Endothelial cell (in vitro differentiated cells): ENCODE data around the gene SLC5A6. TPM values are rescaled to one million over a fixed set of nuclear protein-coding genes. Genes with fewer than 3 reads are reported as not detected.
A peak's percentile ranks its signal among the peaks of the same experiment; 100 is the strongest.

Source experiments
- DNase-seq: peaks from one replicate; pipeline ENCODE4 v3.0.0; 2021; ENCODE audit warnings: low spot score
- H3K27ac Mint-ChIP-seq: one replicate; pipeline ENCODE4 v1.8.0; 2021; ENCODE audit warnings: mixed read lengths, inconsistent platforms; ENCODE audit not compliant: unreplicated experiment
- H3K27me3 Mint-ChIP-seq: one replicate; pipeline ENCODE4 v1.8.0; 2021; ENCODE audit warnings: mild to moderate bottlenecking, moderate library complexity, mixed read lengths, inconsistent platforms; ENCODE audit not compliant: unreplicated experiment
- H3K36me3 Mint-ChIP-seq: one replicate; pipeline ENCODE4 v1.8.0; 2021; ENCODE audit warnings: mild to moderate bottlenecking, low read depth, mixed read lengths, inconsistent platforms; ENCODE audit not compliant: unreplicated experiment
- H3K4me1 Mint-ChIP-seq: one replicate; pipeline ENCODE4 v1.8.0; 2021; ENCODE audit warnings: mild to moderate bottlenecking, mixed read lengths, inconsistent platforms; ENCODE audit not compliant: unreplicated experiment
- H3K4me3 Mint-ChIP-seq: one replicate; pipeline ENCODE4 v1.8.0; 2021; ENCODE audit warnings: mild to moderate bottlenecking, mixed read lengths, inconsistent platforms; ENCODE audit not compliant: unreplicated experiment
- H3K9me3 Mint-ChIP-seq: one replicate; pipeline ENCODE4 v1.8.0; 2021; ENCODE audit warnings: mixed read lengths, inconsistent platforms; ENCODE audit not compliant: unreplicated experiment
- total RNA-seq: library from RNA; stranded (reverse); fragmentation: NEBNext Ultra II Directional; extraction: Animal tissue kit (Norgen Biotek cat#: 25700); gene quantifications from one replicate; pipeline ENCODE4 v1.2.1, GENCODE V29; 2021; ENCODE audit not compliant: unreplicated experiment
- TF ChIP-seq, protein P1 (sequence below): fragments of 200-600 bp; sonication (generic); IDR thresholded peaks from one replicate; pipeline ENCODE4 v1.5.0; 2021; ENCODE audit warnings: antibody characterized with exemption; ENCODE audit not compliant: unreplicated experiment

SLC5A6 gene
- total RNA-seq, 1 donor from 2014 or later: 63.0 TPM

DNA sequence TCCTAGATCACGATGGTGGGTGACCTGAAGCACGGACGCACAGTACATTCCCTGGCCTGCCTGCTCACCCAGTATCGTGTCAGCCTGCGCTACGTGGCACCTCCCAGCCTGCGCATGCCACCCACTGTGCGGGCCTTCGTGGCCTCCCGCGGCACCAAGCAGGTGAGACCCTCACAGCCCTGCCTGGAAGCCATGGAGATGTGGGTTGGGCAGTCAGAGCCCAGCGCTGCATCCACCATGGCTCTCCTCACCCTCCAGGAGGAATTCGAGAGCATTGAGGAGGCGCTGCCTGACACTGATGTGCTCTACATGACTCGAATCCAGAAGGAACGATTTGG is 30.5 kb upstream of the SLC5A6 start:
- Mint-ChIP-seq H3K4me1 (no peaks in the 10 kb centered on the region), H3K9me3 (no peaks in the 10 kb centered on the region), H3K36me3 (peaks cover 29% of the 10 kb centered on the region), H3K27me3 (peaks cover 2% of the 10 kb centered on the region), H3K4me3 (no peak overlapping the region), H3K27ac (no peak overlapping the region)
- no peak for DNase-seq
- TF ChIP-seq, protein P1, sequence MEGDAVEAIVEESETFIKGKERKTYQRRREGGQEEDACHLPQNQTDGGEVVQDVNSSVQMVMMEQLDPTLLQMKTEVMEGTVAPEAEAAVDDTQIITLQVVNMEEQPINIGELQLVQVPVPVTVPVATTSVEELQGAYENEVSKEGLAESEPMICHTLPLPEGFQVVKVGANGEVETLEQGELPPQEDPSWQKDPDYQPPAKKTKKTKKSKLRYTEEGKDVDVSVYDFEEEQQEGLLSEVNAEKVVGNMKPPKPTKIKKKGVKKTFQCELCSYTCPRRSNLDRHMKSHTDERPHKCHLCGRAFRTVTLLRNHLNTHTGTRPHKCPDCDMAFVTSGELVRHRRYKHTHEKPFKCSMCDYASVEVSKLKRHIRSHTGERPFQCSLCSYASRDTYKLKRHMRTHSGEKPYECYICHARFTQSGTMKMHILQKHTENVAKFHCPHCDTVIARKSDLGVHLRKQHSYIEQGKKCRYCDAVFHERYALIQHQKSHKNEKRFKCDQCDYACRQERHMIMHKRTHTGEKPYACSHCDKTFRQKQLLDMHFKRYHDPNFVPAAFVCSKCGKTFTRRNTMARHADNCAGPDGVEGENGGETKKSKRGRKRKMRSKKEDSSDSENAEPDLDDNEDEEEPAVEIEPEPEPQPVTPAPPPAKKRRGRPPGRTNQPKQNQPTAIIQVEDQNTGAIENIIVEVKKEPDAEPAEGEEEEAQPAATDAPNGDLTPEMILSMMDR: no peak

DNA sequence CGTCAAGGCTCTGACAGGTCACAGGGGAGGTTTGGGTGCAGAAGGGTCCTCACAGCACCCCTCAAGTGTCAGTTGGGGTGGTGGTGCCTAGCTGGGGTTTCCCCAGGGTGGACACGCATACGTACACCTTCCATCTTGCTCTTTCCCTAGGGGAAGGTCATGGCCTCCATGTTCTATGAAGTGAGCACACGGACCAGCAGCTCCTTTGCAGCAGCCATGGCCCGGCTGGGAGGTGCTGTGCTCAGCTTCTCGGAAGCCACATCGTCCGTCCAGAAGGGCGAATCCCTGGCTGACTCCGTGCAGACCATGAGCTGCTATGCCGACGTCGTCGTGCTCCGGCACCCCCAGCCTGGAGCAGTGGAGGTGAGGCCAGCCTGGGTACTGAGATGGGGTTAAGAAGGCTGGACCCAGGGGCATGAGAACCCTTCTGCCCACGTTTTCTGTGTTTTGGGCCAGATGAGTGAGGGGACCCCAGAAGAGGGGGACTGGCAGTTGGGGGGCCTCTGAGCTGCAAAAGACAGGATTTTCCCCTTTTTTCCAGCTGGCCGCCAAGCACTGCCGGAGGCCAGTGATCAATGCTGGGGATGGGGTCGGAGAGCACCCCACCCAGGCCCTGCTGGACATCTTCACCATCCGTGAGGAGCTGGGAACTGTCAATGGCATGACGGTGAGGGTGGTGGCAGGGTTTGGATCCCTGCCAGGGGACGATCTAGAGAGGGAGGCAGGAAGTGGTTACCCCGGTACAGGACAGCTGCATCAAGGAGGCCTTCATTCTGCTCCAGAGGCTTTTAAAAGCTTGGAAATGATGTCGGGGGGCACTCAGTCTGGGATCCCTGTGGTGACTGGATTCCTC is 29.9 kb upstream of the SLC5A6 start:
- Mint-ChIP-seq H3K9me3 (no peaks in the 10 kb centered on the region), H3K36me3 (peaks cover 31% of the 10 kb centered on the region), H3K4me1 (no peaks in the 10 kb centered on the region), H3K4me3 (no peak overlapping the region), H3K27ac (no peak overlapping the region), H3K27me3 (peaks cover 2% of the 10 kb centered on the region)
- DNase-seq: no peak
- TF ChIP-seq, protein P1: no peak

DNA sequence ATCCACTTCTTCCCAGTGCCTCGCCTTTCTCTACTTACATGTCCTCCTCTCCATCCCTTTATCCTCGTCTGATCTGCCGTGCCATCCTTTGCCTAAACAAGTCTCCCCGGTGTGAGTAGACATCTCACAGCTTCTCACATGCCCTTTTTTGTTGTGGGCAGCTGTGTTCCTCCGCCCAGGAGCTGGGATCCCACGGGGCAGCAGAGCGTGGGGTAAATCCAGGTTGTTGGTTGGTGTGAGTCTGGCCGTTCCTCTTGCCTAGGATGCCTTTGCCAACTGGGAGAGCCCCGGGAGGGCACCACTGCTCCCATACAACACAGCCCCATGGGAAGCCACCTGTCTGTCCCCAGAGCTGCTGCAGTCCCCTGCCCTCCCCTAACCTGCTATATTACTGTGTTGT is 28.3 kb upstream of the SLC5A6 start:
- peaks cover 41% of the 10 kb centered on the region for H3K36me3 Mint-ChIP-seq
- H3K4me1 Mint-ChIP-seq: no peaks in the 10 kb centered on the region
- H3K9me3 Mint-ChIP-seq: no peaks in the 10 kb centered on the region
- peak overlapping the region; percentile 70 for H3K27ac Mint-ChIP-seq
- TF ChIP-seq, protein P1: no peak
- peak overlapping the region; percentile 73 for H3K4me3 Mint-ChIP-seq
- H3K27me3 Mint-ChIP-seq: peaks cover 2% of the 10 kb centered on the region
- DNase-seq: no peak

DNA sequence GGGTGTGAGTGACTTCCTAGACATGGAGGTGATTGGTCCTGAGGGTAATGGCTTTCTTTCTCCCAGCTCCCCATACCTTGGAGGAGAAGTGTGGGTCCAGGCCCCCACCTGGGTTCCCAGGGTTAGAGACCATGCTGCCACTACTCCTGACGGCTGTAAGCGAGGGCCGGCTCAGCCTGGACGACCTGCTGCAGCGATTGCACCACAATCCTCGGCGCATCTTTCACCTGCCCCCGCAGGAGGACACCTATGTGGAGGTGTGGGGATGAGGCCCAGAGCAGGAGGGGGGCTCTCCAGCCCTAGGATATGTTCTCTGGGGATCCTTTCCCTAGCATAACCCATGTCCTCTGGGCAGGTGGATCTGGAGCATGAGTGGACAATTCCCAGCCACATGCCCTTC is 26.9 kb upstream of the SLC5A6 start:
- Mint-ChIP-seq H3K4me1 (no peaks in the 10 kb centered on the region), H3K27me3 (peaks cover 2% of the 10 kb centered on the region), H3K4me3 (no peak overlapping the region), H3K9me3 (no peaks in the 10 kb centered on the region), H3K27ac (no peak overlapping the region), H3K36me3 (peaks cover 46% of the 10 kb centered on the region)
- TF ChIP-seq, protein P1: no peak
- no peak for DNase-seq

DNA sequence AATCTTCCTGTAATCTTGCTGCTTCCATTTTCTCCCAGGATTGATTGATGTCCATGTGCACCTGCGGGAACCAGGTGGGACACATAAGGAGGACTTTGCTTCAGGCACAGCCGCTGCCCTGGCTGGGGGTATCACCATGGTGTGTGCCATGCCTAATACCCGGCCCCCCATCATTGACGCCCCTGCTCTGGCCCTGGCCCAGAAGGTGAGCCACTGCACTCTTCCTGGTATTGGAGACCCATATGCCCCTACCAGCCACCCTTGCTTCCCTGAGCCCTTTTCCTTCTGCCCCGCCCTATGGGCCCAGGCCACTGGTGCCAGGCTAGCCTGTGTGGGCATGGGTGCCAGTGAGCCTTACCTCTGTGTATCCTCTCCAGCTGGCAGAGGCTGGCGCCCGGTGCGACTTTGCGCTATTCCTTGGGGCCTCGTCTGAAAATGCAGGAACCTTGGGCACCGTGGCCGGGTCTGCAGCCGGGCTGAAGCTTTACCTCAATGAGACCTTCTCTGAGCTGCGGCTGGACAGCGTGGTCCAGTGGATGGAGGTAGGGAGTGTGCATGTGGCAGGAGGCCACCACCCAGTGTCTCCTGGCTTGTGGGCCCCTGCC is 25.4 kb upstream of the SLC5A6 start:
- peak overlapping the region; percentile 6 for H3K4me3 Mint-ChIP-seq
- H3K27me3 Mint-ChIP-seq: peaks cover 6% of the 10 kb centered on the region
- H3K27ac Mint-ChIP-seq: no peak overlapping the region
- H3K4me1 Mint-ChIP-seq: no peaks in the 10 kb centered on the region
- TF ChIP-seq, protein P1: no peak
- H3K9me3 Mint-ChIP-seq: no peaks in the 10 kb centered on the region
- DNase-seq: no peak
- H3K36me3 Mint-ChIP-seq: peaks cover 58% of the 10 kb centered on the region
